HepG2 (cell line): ENCODE data around the gene SLC35D2. TPM values are rescaled to one million over a fixed set of nuclear protein-coding genes. Genes with fewer than 3 reads are reported as not detected.
A peak's percentile ranks its signal among the peaks of the same experiment; 100 is the strongest.

Experiments used
- ATAC-seq: fragments of 200-7000 bp; cut with Tn5 transposase; 3 replicates; pipeline ENCODE4 v1.9.1; 2020; ENCODE audit warnings: mild to moderate bottlenecking, moderate library complexity
- BruUV-seq: library from RNA; stranded (reverse); fragments of 400-500 nt; replicated peaks from 2 replicates; lab custom pipeline; 2021; lab: Mats Ljungman, UMichigan
- CTCF ChIA-PET: fragments of 300-600 bp; formaldehyde crosslinking; extraction: SDS; loops from one replicate; lab custom pipeline; 2021; ENCODE audit warnings: low total read pairs, inconsistent platforms, low intra/inter-chr PET ratio; lab: Yijun Ruan, JAX
- POLR2A ChIA-PET: fragments of 350-600 bp; sonication (Branson Sonifier 250); formaldehyde crosslinking; loops from one replicate; lab custom pipeline; 2020; ENCODE audit warnings: antibody characterized with exemption, inconsistent platforms; lab: Yijun Ruan, JAX
- DNase-seq: peaks from one replicate; pipeline ENCODE4 v3.0.0-alpha.2; 2015; ENCODE audit warnings: low spot score
- FAIRE-seq: peaks from 3 replicates; lab custom pipeline; 2011; peaks lifted over from hg19 to GRCh38; lab: Jason Lieb, UNC
- H2AFZ ChIP-seq: one replicate; pipeline ENCODE4 v1.6.1; 2011; ENCODE audit warnings: low read length, inconsistent platforms
- H3K27ac ChIP-seq: fragments of 300-600 bp; 3 replicates; pipeline ENCODE4 v1.8.0; 2011; ENCODE audit warnings: mixed run types, mild to moderate bottlenecking, mixed read lengths, low read length, inconsistent platforms; ENCODE audit not compliant: insufficient read depth; ENCODE audit errors: extremely low read length
- H3K27me3 ChIP-seq, 2 experiments: fragments of 200-600 bp in 1 of 2; 2 replicates in 1 of 2; 3 replicates in 1 of 2; pipeline versions ENCODE4 v1.6.0 to v1.8.0; 2011; ENCODE audit warnings: low read length in 2 of 2, mild to moderate bottlenecking in 2 of 2, moderate library complexity in 2 of 2, inconsistent platforms in 1 of 2; ENCODE audit not compliant: insufficient read depth in 2 of 2, control insufficient read depth in 1 of 2
- H3K36me3 ChIP-seq, 2 experiments: fragments of 200-600 bp in 1 of 2; replicated peaks in 1 of 2; 2 replicates in 1 of 2; 3 replicates in 1 of 2; pipeline versions ENCODE4 v1.5.1 to v1.8.0; 2011; ENCODE audit warnings: low read length in 2 of 2, inconsistent platforms in 1 of 2; ENCODE audit not compliant: insufficient read depth in 2 of 2, control insufficient read depth in 1 of 2
- H3K4me1 ChIP-seq: 2 replicates; pipeline ENCODE4 v1.5.1; 2012; ENCODE audit warnings: low read length, inconsistent platforms; ENCODE audit not compliant: insufficient read depth
- H3K4me2 ChIP-seq: 2 replicates; pipeline ENCODE4 v1.6.0; 2011; ENCODE audit warnings: low read depth, low read length, inconsistent platforms
- H3K4me3 ChIP-seq, 3 experiments: fragments of 200-600 bp in 1 of 3; sonication (generic), shearing (Covaris generic) in 1 of 3; replicated peaks in 1 of 3; 2 replicates each; pipeline ENCODE4 v1.5.1; 2011 to 2016; ENCODE audit warnings: low read length in 3 of 3, inconsistent platforms in 2 of 3, low read depth in 2 of 3, mild to moderate bottlenecking in 2 of 3, control low read depth in 1 of 3, mixed read lengths in 1 of 3; ENCODE audit not compliant: insufficient read depth in 1 of 3
- H3K79me2 ChIP-seq: one replicate; pipeline ENCODE4 v1.6.1; 2011; ENCODE audit warnings: low read length, inconsistent platforms; ENCODE audit not compliant: insufficient read depth
- H3K9ac ChIP-seq: 2 replicates; pipeline ENCODE4 v1.6.0; 2011; ENCODE audit warnings: mild to moderate bottlenecking, low read depth, low read length, inconsistent platforms; ENCODE audit not compliant: insufficient read depth
- H3K9me3 ChIP-seq: 2 replicates; pipeline ENCODE4 v1.5.1; 2012; ENCODE audit warnings: mild to moderate bottlenecking, low read length
- H4K20me1 ChIP-seq: 2 replicates; pipeline ENCODE4 v1.6.0; 2011; ENCODE audit warnings: inconsistent platforms, mild to moderate bottlenecking, low read length, moderate library complexity; ENCODE audit not compliant: insufficient read depth
- CREB1 ChIP-seq, 2 experiments: fragments of 450-650 bp in 1 of 2; IDR thresholded peaks; 2 replicates each; pipeline ENCODE4 v1.6.1; 2016 to 2017; ENCODE audit warnings: control low read depth in 1 of 2, mild to moderate bottlenecking in 1 of 2, missing compliant biosample characterization in 1 of 2, missing genetic modification characterization in 1 of 2
- CREM ChIP-seq, 2 experiments: sonication (generic) in 1 of 2; formaldehyde crosslinking in 1 of 2; IDR thresholded peaks; 2 replicates each; pipeline versions ENCODE4 v1.4.0 to v1.6.1; 2016 to 2020; ENCODE audit warnings: antibody characterized with exemption in 1 of 2, mild to moderate bottlenecking in 1 of 2, missing genetic modification reagents in 1 of 2
- ELF3 ChIP-seq: IDR thresholded peaks from 2 replicates; pipeline ENCODE4 v1.6.1; 2016; ENCODE audit warnings: missing genetic modification reagents, missing compliant biosample characterization
- EP300 ChIP-seq, 3 experiments: sonication (generic) in 1 of 3; formaldehyde crosslinking in 1 of 3; IDR thresholded peaks; 2 replicates each; pipeline versions ENCODE4 v1.5.1 to v1.6.1; 2011 to 2020; ENCODE audit warnings: low read depth in 2 of 3, low read length in 2 of 3, borderline replicate concordance in 1 of 3, improper control_type of control experiment in 1 of 3, mild to moderate bottlenecking in 1 of 3, missing genetic modification reagents in 1 of 3, moderate library complexity in 1 of 3
- GATAD1 ChIP-seq: IDR thresholded peaks from 2 replicates; pipeline ENCODE4 v1.6.1; 2016; ENCODE audit warnings: missing genetic modification reagents, missing compliant biosample characterization
- ISL2 ChIP-seq: sonication (generic); formaldehyde crosslinking; IDR thresholded peaks from 2 replicates; pipeline ENCODE4 v1.5.0; 2020; ENCODE audit warnings: missing genetic modification reagents
- KAT7 ChIP-seq: IDR thresholded peaks from 2 replicates; pipeline ENCODE4 v1.6.1; 2018; ENCODE audit warnings: borderline replicate concordance, missing compliant biosample characterization
- MAFF ChIP-seq: IDR thresholded peaks from 2 replicates; pipeline ENCODE4 v1.6.1; 2011; ENCODE audit warnings: low read depth, low read length, improper control_type of control experiment
- NCOR1 ChIP-seq: fragments of 200-600 bp; sonication (generic); IDR thresholded peaks from 2 replicates; pipeline ENCODE4 v1.7.0; 2017; ENCODE audit warnings: antibody characterized with exemption, low read length, borderline replicate concordance
- NFIC ChIP-seq: IDR thresholded peaks from 2 replicates; pipeline ENCODE4 v1.6.1; 2012; ENCODE audit warnings: mild to moderate bottlenecking, low read length, inconsistent platforms
- PBX2 ChIP-seq: IDR thresholded peaks from 2 replicates; pipeline ENCODE4 v1.6.1; 2016; ENCODE audit warnings: control low read depth
- RXRB ChIP-seq: IDR thresholded peaks from 2 replicates; pipeline ENCODE4 v1.6.1; 2016; ENCODE audit warnings: borderline replicate concordance, missing genetic modification reagents, missing compliant biosample characterization
- SOX13 ChIP-seq, 3 experiments: fragments of 450-650 bp in 1 of 3; sonication (generic) in 1 of 3; formaldehyde crosslinking in 1 of 3; IDR thresholded peaks in 2 of 3; conservative IDR thresholded peaks in 1 of 3; 2 replicates each; pipeline versions ENCODE4 v1.5.0 to v1.6.1; 2016 to 2020; ENCODE audit warnings: antibody characterized with exemption in 1 of 3, mild to moderate bottlenecking in 1 of 3, missing compliant biosample characterization in 1 of 3, missing genetic modification reagents in 1 of 3, moderate library complexity in 1 of 3
- ZKSCAN1 ChIP-seq: fragments of 150-350 bp; IDR thresholded peaks from 2 replicates; pipeline ENCODE4 v1.6.1; 2014; ENCODE audit warnings: low read length
- ZNF256 ChIP-seq: sonication (generic); formaldehyde crosslinking; conservative IDR thresholded peaks from 2 replicates; pipeline ENCODE4 v1.4.0; 2020; ENCODE audit warnings: missing genetic modification reagents
- ZNF331 ChIP-seq: sonication (generic); formaldehyde crosslinking; IDR thresholded peaks from 2 replicates; pipeline ENCODE4 v1.4.0; 2020; ENCODE audit warnings: missing genetic modification reagents
- ZNF33B ChIP-seq: sonication (generic); formaldehyde crosslinking; IDR thresholded peaks from 2 replicates; pipeline ENCODE4 v1.5.1; 2020; ENCODE audit warnings: mild to moderate bottlenecking, missing genetic modification reagents
- ZNF414 ChIP-seq: sonication (generic); formaldehyde crosslinking; IDR thresholded peaks from 2 replicates; pipeline ENCODE4 v1.5.0; 2020; ENCODE audit warnings: missing genetic modification reagents
- ZNF558 ChIP-seq: sonication (generic); formaldehyde crosslinking; IDR thresholded peaks from 2 replicates; pipeline ENCODE4 v1.9.0; 2022; ENCODE audit warnings: mild to moderate bottlenecking, missing genetic modification reagents, borderline replicate concordance
- ZNF660 ChIP-seq: sonication (generic); formaldehyde crosslinking; IDR thresholded peaks from 2 replicates; pipeline ENCODE4 v1.5.1; 2020; ENCODE audit warnings: mild to moderate bottlenecking, low read depth, missing genetic modification reagents, borderline replicate concordance
- in situ Hi-C: cut with HindIII; loops from 2 replicates; pipeline ENCODE4 v1.10.0; 2017; ENCODE audit warnings: low pct_unique_long_range_greater_than_20kb; ENCODE audit not compliant: extremely low pct_ligation_motif_present
- intact Hi-C: fragments of 100-400 bp; cut with micrococcal nuclease; formaldehyde crosslinking; loops from one replicate; pipeline ENCODE4 v1.10.0; 2022; ENCODE audit not compliant: unreplicated experiment
- polyA plus RNA-seq, 8 experiments: library from polyadenylated mRNA; depleted of rRNA in 3 of 8; stranded (reverse) in 7 of 8; unstranded in 1 of 8; fragments of >200 nt; fragmentation: Illumina TruSeq in 4 of 8; extraction: Trizol in 4 of 8; gene quantifications; 2 replicates each; pipeline versions ENCODE4 v1.2.1 to v1.2.3, GENCODE V29; 2011 to 2016; ENCODE audit warnings: low read depth in 4 of 8, missing spikeins in 1 of 8, mixed read lengths in 1 of 8; ENCODE audit not compliant: insufficient read depth in 1 of 8
- total RNA-seq, 5 experiments: library from RNA; depleted of rRNA; stranded (reverse); fragments of >200 nt; fragmentation: Illumina TruSeq; extraction: Trizol; gene quantifications; 2 replicates each; pipeline ENCODE4 v1.2.3, GENCODE V29; 2016; ENCODE audit warnings: low read depth in 1 of 5
- TF ChIP-seq, protein P1 (sequence below): IDR thresholded peaks from 2 replicates; pipeline ENCODE4 v1.6.1; 2016; ENCODE audit warnings: low read depth

Gene SLC35D2
- total and polyA plus RNA-seq, 2 of the 13 experiments (the other 11 are each of a cell fraction or from before 2014, with no cell fraction given) = 96.2 to 103 TPM

DNA sequence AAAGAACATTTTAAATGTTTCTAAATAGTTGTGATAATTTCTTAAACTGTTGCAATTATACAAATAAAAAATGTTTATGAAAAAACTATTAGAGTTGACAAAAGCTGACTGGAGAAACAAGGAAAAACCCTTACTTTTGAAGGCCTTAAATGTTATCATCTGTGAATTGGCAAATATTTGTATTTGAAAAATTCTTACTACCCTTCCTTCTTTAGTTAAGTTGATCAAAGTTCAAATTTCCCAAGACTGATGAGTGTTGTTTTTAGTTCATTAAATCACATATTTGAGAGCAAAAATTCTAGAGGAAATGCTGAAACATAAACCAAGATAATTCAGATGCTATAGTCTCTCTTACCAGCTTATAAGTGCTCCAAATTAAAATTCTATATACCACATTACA lies 2.6 kb upstream of the SLC35D2 start:
- POLR2A ChIA-PET = interaction anchor here (0.5 to 3.2 kb wide), 7 partner anchors 9 to 883 kb away, joined by 3 to 14 read pairs (median 4); no protein-coding TSS in a partner anchor
- H3K4me2 ChIP-seq = peak overlapping the region; percentile 34
- H3K4me3 ChIP-seq = peak overlapping the region in 2 of 3 experiments; percentile 2 to 43; a peak in 3 of 6 replicates
- peaks cover 0 to 16% of the 10 kb centered on the region in 2 experiments; a peak in 3 of 5 replicates for H3K36me3 ChIP-seq
- H3K27me3 ChIP-seq = no peaks in the 10 kb centered on the region; a peak in 1 of 5 replicates
- peak overlapping the region; percentile 56; the same call in 1 of the 2 replicates for H3K9ac ChIP-seq
- intact Hi-C loops (loop anchor here (2.0 kb wide), 1 partner anchor 31 kb away; no protein-coding TSS in a partner anchor), in situ Hi-C loops (no loop called here)
- peaks cover 82% of the 10 kb centered on the region for H3K4me1 ChIP-seq
- FAIRE-seq (peak; percentile 54), ATAC-seq (no peak), DNase-seq (peak; percentile 83)
- CTCF ChIA-PET = no interaction called here
- no peaks in the 10 kb centered on the region for H3K9me3 ChIP-seq
- peak overlapping the region; percentile 95 for H3K27ac ChIP-seq
- H3K79me2 ChIP-seq = peaks cover 39% of the 10 kb centered on the region
- H2AFZ ChIP-seq = no peak overlapping the region
- peaks cover 5% of the 10 kb centered on the region; the same call in 1 of the 2 replicates for H4K20me1 ChIP-seq
- BruUV-seq = no TSS peak
- no peak for TF ChIP-seq PBX2 (CRISPR knock-in tag)
- no peak for TF ChIP-seq ZNF331 (CRISPR knock-in tag)
- TF ChIP-seq GATAD1 (CRISPR knock-in tag) = 0 out of 2 replicates have a peak, but pooled peaks have one; percentile 18
- TF ChIP-seq SOX13 (IDR thresholded peaks at IDR 0.05) = no peak
- peak in 1 of 2 experiments; percentile 55; a peak in 1 of 4 replicates for TF ChIP-seq SOX13 (CRISPR knock-in tag; conservative IDR thresholded peaks at IDR 0.05 in 1 of 2, IDR thresholded peaks at IDR 0.05 in 1 of 2)
- no peak for TF ChIP-seq ZNF414 (CRISPR knock-in tag)
- peak; percentile 68 for TF ChIP-seq CREM (IDR thresholded peaks at IDR 0.05)
- TF ChIP-seq CREM (CRISPR knock-in tag; IDR thresholded peaks at IDR 0.05) = no peak
- no peak for TF ChIP-seq ZKSCAN1
- TF ChIP-seq ISL2 (CRISPR knock-in tag) = peak; percentile 57; the same call in 1 of the 2 replicates
- TF ChIP-seq, protein P1, sequence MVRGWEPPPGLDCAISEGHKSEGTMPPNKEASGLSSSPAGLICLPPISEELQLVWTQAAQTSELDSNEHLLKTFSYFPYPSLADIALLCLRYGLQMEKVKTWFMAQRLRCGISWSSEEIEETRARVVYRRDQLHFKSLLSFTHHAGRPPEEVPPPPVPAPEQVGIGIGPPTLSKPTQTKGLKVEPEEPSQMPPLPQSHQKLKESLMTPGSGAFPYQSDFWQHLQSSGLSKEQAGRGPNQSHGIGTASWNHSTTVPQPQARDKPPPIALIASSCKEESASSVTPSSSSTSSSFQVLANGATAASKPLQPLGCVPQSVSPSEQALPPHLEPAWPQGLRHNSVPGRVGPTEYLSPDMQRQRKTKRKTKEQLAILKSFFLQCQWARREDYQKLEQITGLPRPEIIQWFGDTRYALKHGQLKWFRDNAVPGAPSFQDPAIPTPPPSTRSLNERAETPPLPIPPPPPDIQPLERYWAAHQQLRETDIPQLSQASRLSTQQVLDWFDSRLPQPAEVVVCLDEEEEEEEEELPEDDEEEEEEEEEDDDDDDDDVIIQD (CRISPR knock-in tag) = peak; percentile 54; the same call in 1 of the 2 replicates
- peak in 1 of 2 experiments; percentile 80; a peak in 2 of 4 replicates for TF ChIP-seq EP300 (IDR thresholded peaks at IDR 0.05; ENCODE audit: low read depth in 2 of 2, low read length in 2 of 2)
- TF ChIP-seq EP300 (CRISPR knock-in tag; IDR thresholded peaks at IDR 0.05; ENCODE audit: borderline replicate concordance) = no peak
- TF ChIP-seq ELF3 (CRISPR knock-in tag) = peak; percentile 90
- TF ChIP-seq ZNF660 = no peak
- no peak for TF ChIP-seq ZNF558
- TF ChIP-seq CREB1 (IDR thresholded peaks at IDR 0.05) = no peak
- TF ChIP-seq CREB1 (CRISPR knock-in tag; IDR thresholded peaks at IDR 0.05) = 0 out of 2 replicates have a peak, but pooled peaks have one; percentile 16
- no peak for TF ChIP-seq MAFF
- TF ChIP-seq ZNF256 (CRISPR knock-in tag) = no peak
- TF ChIP-seq NCOR1 = peak; percentile 76; the same call in 1 of the 2 replicates
- peak; percentile 78; the same call in 1 of the 2 replicates for TF ChIP-seq NFIC
- no peak for TF ChIP-seq KAT7 (CRISPR knock-in tag)
- no peak for TF ChIP-seq ZNF33B
- peak; percentile 58; the same call in 1 of the 2 replicates for TF ChIP-seq RXRB
